HCT116 (cell line): ENCODE measurements around the gene RAD9A. TPM values are rescaled to one million over a fixed set of nuclear protein-coding genes. Genes with fewer than 3 reads are reported as not detected.
A peak's percentile ranks its signal among the peaks of the same experiment; 100 is the strongest.

Experiments
- ATAC-seq: fragments of 200-7000 bp; cut with Tn5 transposase; 2 replicates; pipeline ENCODE4 v1.9.1; 2020; ENCODE audit warnings: mild to moderate bottlenecking, moderate library complexity
- Bru-seq: library from RNA; stranded (reverse); fragments of 400-500 nt; gene quantifications from one replicate; lab custom pipeline; 2021; lab: Mats Ljungman, UMichigan
- BruChase-seq, 2 experiments: library from RNA; stranded (reverse); fragments of 400-500 nt; gene quantifications; one replicate each; lab custom pipeline; 2021; lab: Mats Ljungman, UMichigan
- BruUV-seq: library from RNA; stranded (reverse); fragments of 400-500 nt; replicated peaks from 2 replicates; lab custom pipeline; 2021; lab: Mats Ljungman, UMichigan
- CTCF ChIA-PET: fragments of 300-600 bp; sonication (Branson Sonifier 250); formaldehyde crosslinking; loops from one replicate; lab custom pipeline; 2021; ENCODE audit warnings: antibody characterized with exemption; lab: Charles Lee
- POLR2A ChIA-PET: fragments of 300-600, 350-600 bp; sonication (Branson Sonifier 250); formaldehyde crosslinking; loops from one replicate; lab custom pipeline; 2021; ENCODE audit warnings: antibody characterized with exemption; lab: Charles Lee
- RAD21 ChIA-PET, 2 experiments: fragments of 300-600 bp; sonication (Branson Sonifier 250); formaldehyde crosslinking; loops; one replicate each; lab custom pipeline; 2023; ENCODE audit warnings: low total read pairs in 2 of 2; ENCODE audit not compliant: uncharacterized antibody in 2 of 2, unreplicated experiment in 2 of 2, low non-redundant PET in 1 of 2; lab: Charles Lee
- DNase-seq: peaks from one replicate; pipeline ENCODE4 v3.0.0-alpha.2; 2010; ENCODE audit warnings: low read depth, low spot score
- H2AFZ ChIP-seq: fragments of 200-600 bp; shearing (Covaris generic), sonication (generic); 2 replicates; pipeline ENCODE4 v1.6.1; 2017; ENCODE audit warnings: low read depth, mixed run types, mixed read lengths, antibody characterized with exemption, low read length; ENCODE audit not compliant: poor library complexity, severe bottlenecking
- H3K27ac ChIP-seq: 2 replicates; pipeline ENCODE4 v1.5.1; 2012; ENCODE audit warnings: low read depth, low read length
- H3K27me3 ChIP-seq: fragments of 200-600 bp; sonication (generic); 2 replicates; pipeline ENCODE4 v1.6.1; 2016; ENCODE audit warnings: mixed run types, low read length, mixed read lengths; ENCODE audit not compliant: insufficient read depth
- H3K36me3 ChIP-seq, 2 experiments: fragments of 200-500 bp in 1 of 2; fragments of 200-600 bp in 1 of 2; sonication (Bioruptor generic) in 1 of 2; sonication (generic) in 1 of 2; 2 replicates each; pipeline versions ENCODE4 v1.5.1 to v1.6.1; 2014 to 2016; ENCODE audit warnings: low read length in 2 of 2, inconsistent platforms in 1 of 2, mixed read lengths in 1 of 2, mixed run types in 1 of 2; ENCODE audit not compliant: insufficient read depth in 2 of 2, control insufficient read depth in 1 of 2
- H3K4me1 ChIP-seq, 2 experiments: fragments of 200-600 bp in 1 of 2; sonication (generic) in 1 of 2; 2 replicates each; pipeline versions ENCODE4 v1.5.1 to v1.6.1; 2012 to 2017; ENCODE audit warnings: low read length in 2 of 2, inconsistent platforms in 1 of 2, mild to moderate bottlenecking in 1 of 2, mixed read lengths in 1 of 2, mixed run types in 1 of 2, moderate library complexity in 1 of 2; ENCODE audit not compliant: insufficient read depth in 2 of 2, control insufficient read depth in 1 of 2
- H3K4me2 ChIP-seq: fragments of 200-600 bp; sonication (generic); 2 replicates; pipeline ENCODE4 v1.6.1; 2017; ENCODE audit warnings: mixed run types, low read length, mixed read lengths
- H3K4me3 ChIP-seq, 2 experiments: fragments of 200-600 bp in 1 of 2; sonication (generic) in 1 of 2; replicated peaks in 1 of 2; 2 replicates each; pipeline ENCODE4 v1.5.1; 2011 to 2016; ENCODE audit warnings: low read length in 2 of 2, control low read depth in 1 of 2, low read depth in 1 of 2, mild to moderate bottlenecking in 1 of 2, mixed read lengths in 1 of 2, mixed run types in 1 of 2
- H3K79me2 ChIP-seq: fragments of 200-600 bp; sonication (generic); 2 replicates; pipeline ENCODE4 v1.6.1; 2017; ENCODE audit warnings: mild to moderate bottlenecking, mixed run types, low read length, moderate library complexity, mixed read lengths; ENCODE audit not compliant: insufficient read depth
- H3K9ac ChIP-seq: fragments of 200-600 bp; sonication (generic); 2 replicates; pipeline ENCODE4 v1.6.1; 2016; ENCODE audit warnings: low read length, mixed read lengths
- H3K9me2 ChIP-seq: fragments of 200-600 bp; sonication (generic), shearing (Covaris generic); 2 replicates; pipeline ENCODE4 v1.6.1; 2017; ENCODE audit warnings: mixed run types, mild to moderate bottlenecking, moderate library complexity; ENCODE audit not compliant: insufficient read depth
- H3K9me3 ChIP-seq, 2 experiments: fragments of 200-500 bp in 1 of 2; fragments of 200-600 bp in 1 of 2; sonication (Bioruptor generic) in 1 of 2; sonication (generic) in 1 of 2; 2 replicates each; pipeline ENCODE4 v1.6.1; 2014 to 2017; ENCODE audit warnings: low read length in 2 of 2, mixed read lengths in 2 of 2, inconsistent platforms in 1 of 2, low read depth in 1 of 2, mild to moderate bottlenecking in 1 of 2, mixed run types in 1 of 2, moderate library complexity in 1 of 2; ENCODE audit not compliant: control insufficient read depth in 1 of 2, insufficient read depth in 1 of 2
- H4K20me1 ChIP-seq: fragments of 200-600 bp; sonication (generic), shearing (Covaris generic); 2 replicates; pipeline ENCODE4 v1.6.1; 2017; ENCODE audit warnings: mixed run types, mild to moderate bottlenecking, moderate library complexity; ENCODE audit not compliant: insufficient read depth
- EZH2 ChIP-seq: fragments of 200-600 bp; sonication (generic); IDR thresholded peaks from 2 replicates; pipeline ENCODE4 v1.6.1; 2017; ENCODE audit warnings: antibody characterized with exemption, mixed run types
- EZH2phosphoT487 ChIP-seq: fragments of 200-600 bp; IDR thresholded peaks from 2 replicates; pipeline ENCODE4 v1.6.1; 2018; ENCODE audit warnings: antibody characterized with exemption, borderline replicate concordance
- POLR2A ChIP-seq: IDR thresholded peaks from 2 replicates; pipeline ENCODE4 v1.7.0; 2011; ENCODE audit warnings: borderline replicate concordance; ENCODE audit not compliant: insufficient read depth, insufficient read length; ENCODE audit errors: extremely low read depth
- POLR2AphosphoS5 ChIP-seq: IDR thresholded peaks from 2 replicates; pipeline ENCODE4 v1.6.1; 2011; ENCODE audit warnings: mild to moderate bottlenecking, low read depth, low read length, moderate library complexity
- SIN3A ChIP-seq: IDR thresholded peaks from 2 replicates; pipeline ENCODE4 v1.6.1; 2012; ENCODE audit warnings: low read depth
- SP1 ChIP-seq: IDR thresholded peaks from 2 replicates; pipeline ENCODE4 v1.6.1; 2012; ENCODE audit warnings: low read depth
- ZFX ChIP-seq: fragments of 450-650 bp; IDR thresholded peaks from 2 replicates; pipeline ENCODE4 v1.6.1; 2017
- intact Hi-C: fragments of 100-400 bp; cut with micrococcal nuclease; formaldehyde crosslinking; loops from 2 replicates; pipeline ENCODE4 v1.10.0; 2022
- long read RNA-seq: library from polyadenylated mRNA; unstranded; transcript quantifications from one replicate; pipeline ENCODE4 v2.0.0, GENCODE V29; 2021; ENCODE audit not compliant: unreplicated experiment
- polyA plus RNA-seq: library from polyadenylated mRNA; unstranded; fragments of >200 nt; gene quantifications from 2 replicates; pipeline ENCODE4 v1.2.1, GENCODE V29; 2012; ENCODE audit warnings: missing spikeins
- total RNA-seq: library from RNA; stranded (reverse); gene quantifications from one replicate; pipeline ENCODE4 v1.2.1, GENCODE V29; 2021; ENCODE audit not compliant: unreplicated experiment
- TF ChIP-seq, protein P1 (sequence below): IDR thresholded peaks from 2 replicates; pipeline ENCODE4 v1.6.1; 2012

Gene RAD9A
- total RNA-seq (49.8 TPM), Bru-seq, nascent RNA (percentile 61 among the genes with signal in this experiment), BruChase-seq, experiment 1, labeled RNA remaining after a 6-hour chase (percentile 74 among the genes with signal in this experiment), BruChase-seq, experiment 2, labeled RNA remaining after a 2-hour chase (percentile 76 among the genes with signal in this experiment)
- polyA plus RNA-seq = 26.5 and 29.8 TPM in 2 replicates
- long read RNA-seq, partial matches to known transcripts = 7 of 34 reads
- long read RNA-seq, other reads (novel, unspliced or antisense) = 22 of 34 reads

DNA sequence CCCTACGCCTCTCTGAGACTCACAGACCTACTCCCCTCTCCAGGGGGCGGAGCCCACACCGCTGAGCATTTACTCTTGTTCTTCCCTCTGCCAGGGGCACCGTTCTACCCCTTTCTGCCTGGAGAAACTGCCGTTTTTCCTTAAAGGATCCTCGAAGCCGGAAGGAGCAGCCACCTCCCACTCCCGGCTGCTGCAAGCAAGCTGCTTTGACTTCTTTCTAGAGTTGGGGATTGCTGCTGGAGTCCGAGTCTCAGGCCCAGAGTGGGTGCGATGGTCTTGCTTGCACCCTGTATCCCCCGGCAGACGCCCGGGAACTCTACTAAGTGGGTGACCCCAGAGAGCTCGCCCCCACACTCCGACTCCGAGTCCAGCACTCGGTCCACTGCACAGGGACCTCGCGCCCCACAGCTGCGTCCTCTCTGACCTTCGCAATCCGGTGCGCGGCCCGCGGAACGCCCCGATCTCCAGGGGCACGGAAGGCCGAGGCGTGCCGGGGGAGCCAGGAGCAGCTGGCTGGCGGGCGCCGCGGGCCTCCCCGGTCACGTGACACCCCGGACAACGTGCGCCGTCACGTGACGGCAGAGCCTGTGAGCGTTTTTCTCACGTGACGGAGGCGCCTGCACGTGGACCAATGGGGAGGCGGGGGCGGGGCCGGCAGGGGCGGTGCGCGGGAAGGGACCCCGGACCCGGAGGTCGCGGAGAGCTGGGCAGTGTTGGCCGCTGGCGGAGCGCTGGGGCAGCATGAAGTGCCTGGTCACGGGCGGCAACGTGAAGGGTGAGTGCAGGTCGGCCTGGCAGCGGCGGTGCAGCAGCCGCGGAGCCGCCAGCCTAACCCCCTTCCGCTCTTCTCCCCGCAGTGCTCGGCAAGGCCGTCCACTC lies at the start of gene RAD9A:
RAD9A (plus strand) TSS at position 683 of the 879 bp plus-strand sequence; CDS start at position 742, 59 bp downstream.
- H3K4me1 ChIP-seq = peaks cover 9 to 34% of the 10 kb centered on the region in 2 experiments
- H2AFZ ChIP-seq = no peak within 1 kb of the TSS
- ChIA-PET CTCF (interaction anchor here (0.8 to 2.2 kb wide), 5 partner anchors 10 to 44 kb away, joined by 4 to 17 read pairs (median 5); partner anchors contain the start of gene PPP1CA), POLR2A (interaction anchor here (0.7 to 1.5 kb wide), 5 partner anchors 10 to 77 kb away, joined by 3 to 8 read pairs (median 3); partner anchors contain the start of genes PPP1CA and TMEM134)
- H3K27ac ChIP-seq = peak within 1 kb of the TSS; percentile 85
- H3K9me3 ChIP-seq = no peaks in the 10 kb centered on the region
- H3K4me2 ChIP-seq = peak within 1 kb of the TSS; percentile 96
- H4K20me1 ChIP-seq = no peaks in the 10 kb centered on the region
- peaks cover 0 to 11% of the 10 kb centered on the region in 2 experiments; a peak in 2 of 4 replicates for H3K36me3 ChIP-seq
- H3K9ac ChIP-seq = peak within 1 kb of the TSS; percentile 83
- DNase-seq = peak; percentile 86
- no peaks in the 10 kb centered on the region for H3K9me2 ChIP-seq
- H3K4me3 ChIP-seq = peak within 1 kb of the TSS; percentile 69
- TF ChIP-seq POLR2A (no peak), EZH2phosphoT487 (no peak), POLR2AphosphoS5 (peak; percentile 64), SIN3A (peak; percentile 98), EZH2 (no peak), ZFX (peak; percentile 86; the same call in 1 of the 2 replicates), SP1 (peak; percentile 84)
- TF ChIP-seq, protein P1, sequence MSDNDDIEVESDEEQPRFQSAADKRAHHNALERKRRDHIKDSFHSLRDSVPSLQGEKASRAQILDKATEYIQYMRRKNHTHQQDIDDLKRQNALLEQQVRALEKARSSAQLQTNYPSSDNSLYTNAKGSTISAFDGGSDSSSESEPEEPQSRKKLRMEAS = peak; percentile 99
- TF ChIP-seq, all 23 proteins: peak for 5
- H3K27me3 ChIP-seq = no peaks in the 10 kb centered on the region
- TSS peak; percentile 85 for BruUV-seq
- RAD21 ChIA-PET = interaction anchor here in 1 of 2 experiments (0.5 kb wide), 1 partner anchor 74 kb away, joined by 3 read pairs; no protein-coding TSS in a partner anchor
- H3K79me2 ChIP-seq = peaks cover 14% of the 10 kb centered on the region; the same call in 1 of the 2 replicates
- ATAC-seq = peak; percentile 71
- intact Hi-C loops = no loop called here
